Activated CD4-positive, alpha-beta T cell treated with anti-CD3 and anti-CD28 coated beads, Interleukin-2, amount 10 ng/mL, durations not matched to agents 24 days and 14 days (primary cell): ENCODE measurements around the gene AGFG1. TPM values are rescaled to one million over a fixed set of nuclear protein-coding genes. Genes with fewer than 3 reads are reported as not detected.

Experiments used
- DNase-seq: peaks from one replicate; pipeline ENCODE4 v3.0.0; 2022
- H3K27ac Mint-ChIP-seq: one replicate; pipeline ENCODE4 v1.8.0; 2022; ENCODE audit warnings: mild to moderate bottlenecking, mixed read lengths
- H3K27me3 Mint-ChIP-seq: one replicate; pipeline ENCODE4 v1.8.0; 2022; ENCODE audit warnings: mixed read lengths
- H3K36me3 Mint-ChIP-seq: one replicate; pipeline ENCODE4 v1.8.0; 2022; ENCODE audit warnings: low read depth, mild to moderate bottlenecking, mixed read lengths
- H3K4me1 Mint-ChIP-seq: one replicate; pipeline ENCODE4 v1.8.0; 2021; ENCODE audit warnings: mixed read lengths
- H3K4me3 Mint-ChIP-seq: one replicate; pipeline ENCODE4 v1.8.0; 2022; ENCODE audit warnings: mild to moderate bottlenecking, moderate library complexity, mixed read lengths
- H3K9me3 Mint-ChIP-seq: one replicate; pipeline ENCODE4 v1.8.0; 2021; ENCODE audit warnings: mixed read lengths
- intact Hi-C: fragments of 100-400 bp; cut with micrococcal nuclease; formaldehyde crosslinking; loops from one replicate; pipeline ENCODE4 v1.15.1; 2023
- total RNA-seq: library from RNA; stranded (reverse); gene quantifications from 2 replicates; pipeline ENCODE4 v1.2.3, GENCODE V29; 2022

AGFG1 gene, protein sequence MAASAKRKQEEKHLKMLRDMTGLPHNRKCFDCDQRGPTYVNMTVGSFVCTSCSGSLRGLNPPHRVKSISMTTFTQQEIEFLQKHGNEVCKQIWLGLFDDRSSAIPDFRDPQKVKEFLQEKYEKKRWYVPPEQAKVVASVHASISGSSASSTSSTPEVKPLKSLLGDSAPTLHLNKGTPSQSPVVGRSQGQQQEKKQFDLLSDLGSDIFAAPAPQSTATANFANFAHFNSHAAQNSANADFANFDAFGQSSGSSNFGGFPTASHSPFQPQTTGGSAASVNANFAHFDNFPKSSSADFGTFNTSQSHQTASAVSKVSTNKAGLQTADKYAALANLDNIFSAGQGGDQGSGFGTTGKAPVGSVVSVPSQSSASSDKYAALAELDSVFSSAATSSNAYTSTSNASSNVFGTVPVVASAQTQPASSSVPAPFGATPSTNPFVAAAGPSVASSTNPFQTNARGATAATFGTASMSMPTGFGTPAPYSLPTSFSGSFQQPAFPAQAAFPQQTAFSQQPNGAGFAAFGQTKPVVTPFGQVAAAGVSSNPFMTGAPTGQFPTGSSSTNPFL
- 221 and 229 TPM in 2 replicates for total RNA-seq

GRCh38 chr2:227471924-227472264 is at the start of gene AGFG1:
Gene AGFG1 (plus strand): TSS chr2:227472156. CDS start chr2:227472422, 266 bp downstream.
- H3K4me1 Mint-ChIP-seq: peaks cover 41% of the 10 kb centered on the region
- H3K9me3 Mint-ChIP-seq: peaks cover 3% of the 10 kb centered on the region
- peak within 1 kb of the TSS; percentile 84 for H3K27ac Mint-ChIP-seq
- H3K27me3 Mint-ChIP-seq: no peaks in the 10 kb centered on the region
- H3K4me3 Mint-ChIP-seq: peak within 1 kb of the TSS; percentile 93
- intact Hi-C loops: loop anchor here (1.0 to 10.0 kb wide), 5 partner anchors 9 to 293 kb away; no protein-coding TSS in a partner anchor
- peaks cover 8% of the 10 kb centered on the region for H3K36me3 Mint-ChIP-seq
- DNase-seq: peak; percentile 96

DNA sequence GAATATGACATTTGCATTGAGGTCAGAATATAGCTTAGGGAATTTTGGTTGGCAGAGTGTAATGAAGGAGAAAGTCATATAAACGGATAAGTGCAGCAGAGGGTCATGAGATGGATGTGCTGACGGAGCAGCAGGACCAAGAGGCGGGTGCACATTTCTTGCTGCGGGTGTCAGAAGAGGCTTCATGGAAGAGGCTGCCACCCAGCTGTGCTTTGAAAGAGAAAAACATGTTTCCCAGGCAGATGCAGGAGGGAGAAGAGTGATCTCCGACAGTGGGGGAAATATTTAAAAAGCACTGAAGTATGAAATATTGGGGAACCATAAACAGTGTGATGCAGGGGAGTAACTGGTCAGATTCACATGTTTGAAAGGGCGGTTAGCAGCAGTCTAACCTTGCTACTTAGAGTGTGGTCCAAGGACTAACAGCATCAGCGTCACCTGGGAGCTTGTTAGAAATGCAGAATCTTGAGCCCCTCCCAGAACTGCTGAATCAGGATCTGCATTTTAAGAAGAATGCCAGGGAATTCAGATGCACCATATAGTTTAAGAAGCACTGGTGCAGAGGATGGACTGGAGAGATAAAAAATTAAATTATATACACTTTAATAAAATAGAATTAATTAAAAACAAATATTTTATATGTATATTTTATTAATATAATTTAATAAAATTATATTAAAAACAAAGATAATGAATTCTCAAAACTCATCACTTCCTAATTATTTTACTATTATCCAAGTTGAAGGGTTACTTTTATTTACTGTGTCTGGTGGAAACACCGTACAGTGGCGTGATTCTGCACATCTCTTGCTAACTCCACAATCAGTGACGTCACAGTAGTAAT is 48.1 kb upstream of the AGFG1 start:
- Mint-ChIP-seq H3K27me3 (no peaks in the 10 kb centered on the region), H3K36me3 (no peaks in the 10 kb centered on the region), H3K4me3 (no peak overlapping the region), H3K27ac (no peak overlapping the region), H3K4me1 (no peaks in the 10 kb centered on the region), H3K9me3 (peaks cover 6% of the 10 kb centered on the region)
- no peak for DNase-seq
- intact Hi-C loops: no loop called here

DNA sequence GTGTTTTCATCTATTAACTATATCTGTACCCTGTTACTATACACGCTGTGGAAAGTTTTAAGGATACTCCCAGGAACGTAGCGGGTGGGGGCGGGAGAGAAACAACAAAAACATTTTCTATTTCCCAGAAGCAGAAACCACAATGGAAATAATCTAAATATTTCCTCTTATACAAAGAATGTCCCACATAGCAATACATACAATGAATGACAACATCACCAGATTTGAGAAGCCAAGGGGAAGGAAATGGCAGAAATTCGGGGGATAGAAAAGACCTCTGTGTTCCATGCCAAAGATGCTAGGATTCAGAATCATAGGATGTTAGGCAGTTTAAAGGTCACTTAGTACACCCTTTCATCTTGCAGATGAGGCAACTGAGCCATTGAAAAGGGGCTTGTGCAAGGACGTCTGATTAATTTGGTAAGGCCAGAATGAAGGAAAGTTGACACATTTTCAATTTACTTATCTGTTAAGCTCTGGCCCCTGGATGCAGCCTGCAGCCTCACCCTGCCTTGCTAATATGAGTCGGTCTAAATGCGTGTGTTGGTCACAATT is 43.1 kb upstream of the AGFG1 start:
- H3K36me3 Mint-ChIP-seq: peaks cover 3% of the 10 kb centered on the region
- H3K4me1 Mint-ChIP-seq: peaks cover 2% of the 10 kb centered on the region
- intact Hi-C loops: no loop called here
- DNase-seq: no peak
- H3K9me3 Mint-ChIP-seq: peaks cover 16% of the 10 kb centered on the region
- H3K27ac Mint-ChIP-seq: no peak overlapping the region
- H3K4me3 Mint-ChIP-seq: no peak overlapping the region
- no peaks in the 10 kb centered on the region for H3K27me3 Mint-ChIP-seq

GRCh38 chr2:227430639-227431038 is 41.3 kb upstream of the AGFG1 start:
- H3K36me3 Mint-ChIP-seq: peaks cover 3% of the 10 kb centered on the region
- intact Hi-C loops: no loop called here
- DNase-seq: no peak
- peaks cover 2% of the 10 kb centered on the region for H3K4me1 Mint-ChIP-seq
- H3K27ac Mint-ChIP-seq: no peak overlapping the region
- no peaks in the 10 kb centered on the region for H3K27me3 Mint-ChIP-seq
- no peak overlapping the region for H3K4me3 Mint-ChIP-seq
- peaks cover 16% of the 10 kb centered on the region for H3K9me3 Mint-ChIP-seq

DNA sequence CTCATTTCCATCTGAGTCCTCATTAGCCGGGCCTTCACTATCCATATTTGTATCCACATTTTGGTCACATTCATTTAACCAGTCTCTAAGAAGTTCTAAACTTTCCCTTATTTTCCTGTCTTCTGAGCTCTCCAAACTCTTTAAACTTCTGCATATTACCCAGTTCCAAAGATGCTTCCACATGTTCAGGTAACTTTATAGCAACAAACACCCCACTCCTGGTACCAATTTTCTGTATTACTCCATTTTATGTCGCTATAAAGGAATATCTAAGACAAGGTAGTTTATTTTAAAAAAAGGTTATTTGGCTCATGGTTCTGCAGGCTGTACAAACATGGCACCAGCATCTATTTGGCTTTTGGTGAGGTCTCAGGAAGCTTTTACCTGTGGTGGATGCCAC is 38.8 kb upstream of the AGFG1 start:
- peaks cover 2% of the 10 kb centered on the region for H3K4me1 Mint-ChIP-seq
- H3K27me3 Mint-ChIP-seq: no peaks in the 10 kb centered on the region
- peaks cover 3% of the 10 kb centered on the region for H3K36me3 Mint-ChIP-seq
- peaks cover 19% of the 10 kb centered on the region for H3K9me3 Mint-ChIP-seq
- intact Hi-C loops: no loop called here
- no peak overlapping the region for H3K27ac Mint-ChIP-seq
- no peak overlapping the region for H3K4me3 Mint-ChIP-seq
- DNase-seq: no peak

DNA sequence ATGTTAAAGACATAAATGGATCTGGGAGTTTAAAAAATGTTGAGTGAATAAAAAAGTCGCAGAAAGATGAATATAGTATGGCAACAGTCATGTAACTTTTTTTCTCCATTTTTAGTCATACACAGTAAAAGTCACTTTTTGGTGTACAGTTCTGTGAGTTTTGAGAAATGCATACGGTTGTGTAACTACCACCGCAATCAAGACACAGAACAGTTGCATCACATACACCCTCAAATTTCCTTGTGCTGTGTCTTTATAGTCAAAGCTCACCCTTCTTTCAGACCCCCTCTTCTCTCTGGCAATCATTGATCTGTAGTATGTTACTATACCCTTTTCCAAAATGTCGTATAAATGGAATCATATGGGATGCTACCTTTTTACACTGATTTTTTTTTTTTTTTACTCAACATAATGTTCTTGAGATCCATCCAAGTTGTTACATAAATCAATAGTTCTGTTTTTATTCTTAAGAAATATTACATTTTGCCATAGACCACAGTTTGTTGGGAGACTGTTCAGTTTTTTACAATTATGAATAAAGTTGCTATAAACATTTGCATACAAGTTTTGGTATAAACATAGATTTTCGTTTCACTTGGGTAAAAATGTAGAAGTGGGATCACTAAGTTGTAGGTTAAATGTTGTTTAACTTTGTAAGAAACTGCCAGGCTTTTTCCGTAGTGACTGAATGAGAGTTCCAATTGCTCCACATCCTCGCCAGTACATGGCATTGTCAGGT is 35.4 kb upstream of the AGFG1 start:
- no peak for DNase-seq
- intact Hi-C loops: no loop called here
- Mint-ChIP-seq H3K27ac (no peak overlapping the region), H3K4me1 (no peaks in the 10 kb centered on the region), H3K27me3 (no peaks in the 10 kb centered on the region), H3K36me3 (peaks cover 3% of the 10 kb centered on the region), H3K9me3 (peaks cover 9% of the 10 kb centered on the region), H3K4me3 (no peak overlapping the region)

- H3K9me3 Mint-ChIP-seq: peaks cover 3% of the 10 kb centered on the region
- no peaks in the 10 kb centered on the region for H3K27me3 Mint-ChIP-seq
- H3K36me3 Mint-ChIP-seq: no peaks in the 10 kb centered on the region
- DNase-seq: no peak
- no peaks in the 10 kb centered on the region for H3K4me1 Mint-ChIP-seq
- H3K27ac Mint-ChIP-seq: no peak overlapping the region
- intact Hi-C loops: no loop called here
- H3K4me3 Mint-ChIP-seq: no peak overlapping the region
Measured at GRCh38 chr2:227439214-227439613, 32.7 kb upstream of the AGFG1 start.

DNA sequence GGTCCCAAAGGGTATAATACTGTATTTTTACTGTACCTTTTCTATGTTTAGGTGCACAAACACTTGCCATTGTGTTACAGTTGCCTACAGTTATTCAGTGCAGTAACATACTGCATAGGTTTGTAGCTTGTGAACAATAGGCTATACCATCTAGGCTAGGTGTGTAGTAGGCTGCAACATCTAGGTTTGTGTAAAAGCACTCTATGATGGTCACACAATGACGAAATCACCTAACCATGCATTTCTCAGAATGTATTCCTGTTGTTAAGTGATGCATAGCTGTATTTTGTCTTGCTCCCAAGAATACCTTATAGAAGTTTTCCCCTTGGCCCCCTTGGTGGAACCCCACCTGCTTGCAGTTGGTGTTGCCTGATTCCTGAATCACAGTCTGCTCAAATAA is 29.3 kb upstream of the AGFG1 start:
- H3K4me1 Mint-ChIP-seq: no peaks in the 10 kb centered on the region
- H3K27me3 Mint-ChIP-seq: no peaks in the 10 kb centered on the region
- no peak for DNase-seq
- intact Hi-C loops: no loop called here
- no peak overlapping the region for H3K4me3 Mint-ChIP-seq
- H3K36me3 Mint-ChIP-seq: no peaks in the 10 kb centered on the region
- no peaks in the 10 kb centered on the region for H3K9me3 Mint-ChIP-seq
- H3K27ac Mint-ChIP-seq: no peak overlapping the region

GRCh38 chr2:227443889-227444568 is 27.9 kb upstream of the AGFG1 start:
- Mint-ChIP-seq H3K4me3 (no peak overlapping the region), H3K4me1 (no peaks in the 10 kb centered on the region), H3K27ac (no peak overlapping the region), H3K36me3 (no peaks in the 10 kb centered on the region), H3K27me3 (no peaks in the 10 kb centered on the region), H3K9me3 (no peaks in the 10 kb centered on the region)
- no peak for DNase-seq
- intact Hi-C loops: no loop called here

DNA sequence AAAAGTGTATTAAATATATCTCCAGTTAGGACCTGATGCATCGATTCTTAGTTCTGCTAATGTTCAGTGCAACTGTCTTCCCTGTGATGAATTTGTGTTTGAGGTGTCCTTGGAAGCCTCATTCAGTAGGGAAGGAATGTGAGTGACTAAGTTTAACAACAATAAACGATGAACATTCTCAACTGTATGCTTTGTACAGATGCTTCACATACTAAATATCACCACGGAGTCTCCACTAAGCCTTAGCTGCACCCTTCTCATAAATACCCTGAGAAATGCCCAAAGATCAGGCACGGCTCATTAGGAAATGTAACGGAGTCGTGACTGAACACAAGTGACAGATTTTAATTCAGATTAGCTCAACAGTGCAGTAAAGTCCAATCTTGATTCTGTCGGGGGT is 24.4 kb upstream of the AGFG1 start:
- DNase-seq: no peak
- Mint-ChIP-seq H3K27ac (no peak overlapping the region), H3K9me3 (no peaks in the 10 kb centered on the region), H3K36me3 (no peaks in the 10 kb centered on the region), H3K27me3 (no peaks in the 10 kb centered on the region), H3K4me3 (no peak overlapping the region), H3K4me1 (peaks cover 2% of the 10 kb centered on the region)
- intact Hi-C loops: no loop called here

GRCh38 chr2:227450311-227450841 is 21.6 kb upstream of the AGFG1 start:
- intact Hi-C loops: no loop called here
- H3K4me1 Mint-ChIP-seq: peaks cover 9% of the 10 kb centered on the region
- no peaks in the 10 kb centered on the region for H3K36me3 Mint-ChIP-seq
- no peak for DNase-seq
- H3K27ac Mint-ChIP-seq: no peak overlapping the region
- no peaks in the 10 kb centered on the region for H3K27me3 Mint-ChIP-seq
- H3K9me3 Mint-ChIP-seq: no peaks in the 10 kb centered on the region
- no peak overlapping the region for H3K4me3 Mint-ChIP-seq

- H3K4me3 Mint-ChIP-seq: no peak overlapping the region
- intact Hi-C loops: no loop called here
- no peaks in the 10 kb centered on the region for H3K36me3 Mint-ChIP-seq
- no peaks in the 10 kb centered on the region for H3K9me3 Mint-ChIP-seq
- no peak overlapping the region for H3K27ac Mint-ChIP-seq
- H3K4me1 Mint-ChIP-seq: peaks cover 11% of the 10 kb centered on the region
- H3K27me3 Mint-ChIP-seq: no peaks in the 10 kb centered on the region
- DNase-seq: no peak
Measured at GRCh38 chr2:227450926-227451654, 20.9 kb upstream of the AGFG1 start.
